MM.1S (cell line): ENCODE measurements around the gene CSF1.
"Not testable (repeated sequence)": the region's sequence is repeated elsewhere in the genome, so short reads cannot be mapped to it uniquely, and the experiment has no call there.

Source experiments
- DNase-seq: peaks from one replicate; pipeline ENCODE4 v3.0.0-alpha.2; 2015
- H2AFZ ChIP-seq: fragments of 300-600 bp; sonication (generic); 2 replicates; pipeline ENCODE4 v1.6.0; 2016; ENCODE audit warnings: antibody characterized with exemption, low read length
- H3F3A ChIP-seq: fragments of 300-600 bp; sonication (generic); 2 replicates; pipeline ENCODE4 v1.6.1; 2016; ENCODE audit warnings: mild to moderate bottlenecking, antibody characterized with exemption, low read length, moderate library complexity, mixed read lengths; ENCODE audit not compliant: insufficient read depth
- H3K27ac ChIP-seq: fragments of 300-600 bp; sonication (generic); 2 replicates; pipeline ENCODE4 v1.5.1; 2016; ENCODE audit warnings: mild to moderate bottlenecking, low read length
- H3K27me3 ChIP-seq: fragments of 300-600 bp; sonication (generic); replicated peaks from 2 replicates; pipeline ENCODE4 v1.6.0; 2016; ENCODE audit warnings: low read length; ENCODE audit not compliant: insufficient read depth
- H3K36me3 ChIP-seq: fragments of 300-600 bp; sonication (generic); replicated peaks from 2 replicates; pipeline ENCODE4 v1.6.1; 2016; ENCODE audit warnings: mild to moderate bottlenecking, low read length, mixed read lengths; ENCODE audit not compliant: insufficient read depth
- H3K4me1 ChIP-seq: fragments of 300-600 bp; sonication (generic); 2 replicates; pipeline ENCODE4 v1.6.1; 2016; ENCODE audit warnings: low read length, mixed read lengths
- H3K4me2 ChIP-seq: fragments of 300-600 bp; sonication (generic); 2 replicates; pipeline ENCODE4 v1.6.0; 2016; ENCODE audit warnings: low read depth, low read length
- H3K4me3 ChIP-seq: fragments of 300-600 bp; sonication (generic); 2 replicates; pipeline ENCODE4 v1.5.1; 2016; ENCODE audit warnings: low read length, mixed read lengths
- H3K79me2 ChIP-seq: fragments of 300-600 bp; sonication (generic); 2 replicates; pipeline ENCODE4 v1.6.1; 2016; ENCODE audit warnings: mixed run types, low read length, mixed read lengths
- H3K9ac ChIP-seq: fragments of 300-600 bp; sonication (generic); 2 replicates; pipeline ENCODE4 v1.6.1; 2016; ENCODE audit warnings: low read length, mixed read lengths
- H3K9me2 ChIP-seq: fragments of 300-600 bp; sonication (generic); replicated peaks from 2 replicates; pipeline ENCODE4 v1.6.1; 2016; ENCODE audit warnings: mild to moderate bottlenecking, low read length, mixed read lengths; ENCODE audit not compliant: insufficient read depth
- H3K9me3 ChIP-seq: fragments of 300-600 bp; sonication (generic); replicated peaks from 2 replicates; pipeline ENCODE4 v1.6.1; 2016; ENCODE audit warnings: mild to moderate bottlenecking, low read length, mixed read lengths; ENCODE audit not compliant: insufficient read depth
- H4K20me1 ChIP-seq: fragments of 300-600 bp; sonication (generic); 2 replicates; pipeline ENCODE4 v1.6.1; 2016; ENCODE audit warnings: mild to moderate bottlenecking, low read length, moderate library complexity, mixed read lengths; ENCODE audit not compliant: insufficient read depth
- CTCF ChIP-seq: fragments of 300-600 bp; sonication (generic); IDR thresholded peaks from 2 replicates; pipeline ENCODE4 v1.5.1; 2016; ENCODE audit warnings: antibody characterized with exemption, low read length, mixed read lengths
- EZH2 ChIP-seq: fragments of 300-600 bp; sonication (generic); optimal IDR thresholded peaks from 2 replicates; pipeline ENCODE3; 2017; ENCODE audit warnings: low read depth, mild to moderate bottlenecking, antibody characterized with exemption, low read length, mixed read lengths
- EZH2phosphoT487 ChIP-seq: fragments of 300-600 bp; sonication (generic); IDR thresholded peaks from 2 replicates; pipeline ENCODE4 v1.6.1; 2018; ENCODE audit warnings: antibody characterized with exemption, low read length

CSF1 gene

GRCh38 chr1:109918671-109919070 is 8.0 kb downstream of the CSF1 start:
- no peaks in the 10 kb centered on the region for H3K27me3 ChIP-seq
- no peaks in the 10 kb centered on the region for H4K20me1 ChIP-seq
- H3K9ac ChIP-seq = no peak overlapping the region
- no peak overlapping the region for H3K4me2 ChIP-seq
- H3K79me2 ChIP-seq = peaks cover 1% of the 10 kb centered on the region
- no peaks in the 10 kb centered on the region for H3F3A ChIP-seq
- H3K27ac ChIP-seq = no peak overlapping the region
- H3K4me1 ChIP-seq = no peaks in the 10 kb centered on the region
- H3K9me2 ChIP-seq = no peaks in the 10 kb centered on the region
- H3K36me3 ChIP-seq = no peaks in the 10 kb centered on the region
- TF ChIP-seq EZH2phosphoT487 (no peak), CTCF (no peak), EZH2 (no peak)
- H2AFZ ChIP-seq = no peak overlapping the region
- DNase-seq = no peak
- no peaks in the 10 kb centered on the region for H3K9me3 ChIP-seq
- no peak overlapping the region for H3K4me3 ChIP-seq

GRCh38 chr1:109919303-109919702 is 8.7 kb downstream of the CSF1 start:
- H3K4me3 ChIP-seq = no peak overlapping the region
- peaks cover 8% of the 10 kb centered on the region for H3K79me2 ChIP-seq
- no peaks in the 10 kb centered on the region for H3K27me3 ChIP-seq
- H3K36me3 ChIP-seq = no peaks in the 10 kb centered on the region
- TF ChIP-seq CTCF (no peak), EZH2phosphoT487 (no peak), EZH2 (no peak)
- H3K9ac ChIP-seq = no peak overlapping the region
- no peak for DNase-seq
- no peaks in the 10 kb centered on the region for H3K4me1 ChIP-seq
- no peaks in the 10 kb centered on the region for H3F3A ChIP-seq
- H3K4me2 ChIP-seq = no peak overlapping the region
- no peaks in the 10 kb centered on the region for H3K9me2 ChIP-seq
- H4K20me1 ChIP-seq = no peaks in the 10 kb centered on the region
- H3K27ac ChIP-seq = no peak overlapping the region
- no peak overlapping the region for H2AFZ ChIP-seq
- H3K9me3 ChIP-seq = no peaks in the 10 kb centered on the region

DNA sequence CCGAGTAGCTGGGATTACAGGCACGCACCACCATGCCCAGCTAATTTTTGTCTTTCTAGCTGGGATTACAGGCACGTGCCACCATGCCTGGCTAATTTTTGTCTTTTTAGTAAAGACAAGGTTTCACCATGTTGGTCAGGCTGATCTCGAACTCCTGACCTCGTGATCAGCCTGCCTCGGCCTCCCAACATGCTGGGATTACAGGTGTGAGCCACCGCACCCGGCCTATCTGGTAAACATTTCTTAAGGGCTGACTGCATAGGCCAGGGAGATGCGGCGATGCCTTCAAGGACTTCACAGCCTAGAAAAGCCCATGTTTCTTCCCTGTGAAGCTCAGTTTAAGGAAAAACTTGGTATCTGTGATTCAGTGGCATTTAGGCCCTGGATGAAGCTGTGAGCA is 9.7 kb downstream of the CSF1 start:
- not testable (repeated sequence) for H3K36me3 ChIP-seq, H3K9ac ChIP-seq, H2AFZ ChIP-seq, H3K9me2 ChIP-seq, H3K4me2 ChIP-seq, H3K27me3 ChIP-seq, H4K20me1 ChIP-seq, H3K9me3 ChIP-seq, DNase-seq, H3K4me1 ChIP-seq, H3K4me3 ChIP-seq, H3K27ac ChIP-seq, H3F3A ChIP-seq
- peaks cover 14% of the 10 kb centered on the region for H3K79me2 ChIP-seq

- Histone ChIP-seq H3K9ac (no peak overlapping the region), H3K27me3 (no peaks in the 10 kb centered on the region), H3K27ac (no peak overlapping the region), H3K9me2 (no peaks in the 10 kb centered on the region), H4K20me1 (no peaks in the 10 kb centered on the region), H3F3A (no peaks in the 10 kb centered on the region), H2AFZ (no peak overlapping the region), H3K4me1 (no peaks in the 10 kb centered on the region), H3K4me3 (no peak overlapping the region), H3K36me3 (no peaks in the 10 kb centered on the region), H3K4me2 (no peak overlapping the region), H3K9me3 (no peaks in the 10 kb centered on the region), H3K79me2 (peaks cover 14% of the 10 kb centered on the region)
- TF ChIP-seq EZH2 (no peak), CTCF (no peak), EZH2phosphoT487 (no peak)
- no peak for DNase-seq
These were observed 11.7 kb downstream of the CSF1 start for GRCh38 chr1:109922326-109922725.
